T-helper 1 cell treated with Interleukin-12 subunit alpha and Interleukin-12 subunit beta and Interleukin-4 antibody, amounts not matched to agents 30 μg/mL and 1 μg/mL, for 36 hours (primary cell): ENCODE measurements around the gene PIK3R1.

Experiments used
- H3K27ac Mint-ChIP-seq: one replicate; pipeline ENCODE4 v1.8.0; 2021; ENCODE audit warnings: mild to moderate bottlenecking, mixed read lengths
- H3K27me3 Mint-ChIP-seq: one replicate; pipeline ENCODE4 v1.8.0; 2021; ENCODE audit warnings: low read depth, mixed read lengths
- H3K36me3 Mint-ChIP-seq: one replicate; pipeline ENCODE4 v1.8.0; 2021; ENCODE audit warnings: low read depth, mixed read lengths
- H3K4me1 Mint-ChIP-seq: one replicate; pipeline ENCODE4 v1.8.0; 2021; ENCODE audit warnings: low read depth, mixed read lengths
- H3K4me3 Mint-ChIP-seq: one replicate; pipeline ENCODE4 v1.8.0; 2021; ENCODE audit warnings: mild to moderate bottlenecking, moderate library complexity, mixed read lengths
- H3K9me3 Mint-ChIP-seq: one replicate; pipeline ENCODE4 v1.8.0; 2021; ENCODE audit warnings: mixed read lengths

The PIK3R1 gene

GRCh38 chr5:68246802-68247201 is 31.2 kb downstream of the PIK3R1 start:
- Mint-ChIP-seq H3K27ac (no peak overlapping the region), H3K27me3 (no peaks in the 10 kb centered on the region), H3K4me1 (peaks cover 58% of the 10 kb centered on the region), H3K36me3 (peaks cover 20% of the 10 kb centered on the region), H3K4me3 (no peak overlapping the region), H3K9me3 (no peaks in the 10 kb centered on the region)

GRCh38 chr5:68247627-68248026 is 32.1 kb downstream of the PIK3R1 start:
- Mint-ChIP-seq H3K27ac (no peak overlapping the region), H3K27me3 (no peaks in the 10 kb centered on the region), H3K4me1 (peaks cover 58% of the 10 kb centered on the region), H3K4me3 (no peak overlapping the region), H3K9me3 (no peaks in the 10 kb centered on the region), H3K36me3 (peaks cover 16% of the 10 kb centered on the region)

- Mint-ChIP-seq H3K36me3 (peaks cover 9% of the 10 kb centered on the region), H3K27me3 (no peaks in the 10 kb centered on the region), H3K4me1 (peaks cover 56% of the 10 kb centered on the region), H3K27ac (no peak overlapping the region), H3K4me3 (no peak overlapping the region), H3K9me3 (no peaks in the 10 kb centered on the region)
Observed at GRCh38 chr5:68248896-68249295, 33.3 kb downstream of the PIK3R1 start.

- Mint-ChIP-seq H3K9me3 (no peaks in the 10 kb centered on the region), H3K4me1 (peaks cover 59% of the 10 kb centered on the region), H3K27ac (no peak overlapping the region), H3K36me3 (peaks cover 8% of the 10 kb centered on the region), H3K4me3 (no peak overlapping the region), H3K27me3 (no peaks in the 10 kb centered on the region)
Observed at GRCh38 chr5:68249520-68249919, 34.0 kb downstream of the PIK3R1 start.

GRCh38 chr5:68250661-68251298 is 35.2 kb downstream of the PIK3R1 start:
- Mint-ChIP-seq H3K9me3 (no peaks in the 10 kb centered on the region), H3K27ac (peak overlapping the region; percentile 12), H3K4me1 (peaks cover 67% of the 10 kb centered on the region), H3K4me3 (peak overlapping the region; percentile 36), H3K36me3 (peaks cover 9% of the 10 kb centered on the region), H3K27me3 (no peaks in the 10 kb centered on the region)

GRCh38 chr5:68251386-68251785 is 35.8 kb downstream of the PIK3R1 start:
- Mint-ChIP-seq H3K4me1 (peaks cover 70% of the 10 kb centered on the region), H3K27me3 (no peaks in the 10 kb centered on the region), H3K36me3 (peaks cover 10% of the 10 kb centered on the region), H3K4me3 (no peak overlapping the region), H3K27ac (peak overlapping the region; percentile 59), H3K9me3 (no peaks in the 10 kb centered on the region)

GRCh38 chr5:68251804-68252522 is 36.4 kb downstream of the PIK3R1 start:
- Mint-ChIP-seq H3K36me3 (peaks cover 15% of the 10 kb centered on the region), H3K4me1 (peaks cover 74% of the 10 kb centered on the region), H3K9me3 (no peaks in the 10 kb centered on the region), H3K4me3 (no peak overlapping the region), H3K27me3 (no peaks in the 10 kb centered on the region), H3K27ac (peak overlapping the region; percentile 59)

- H3K27ac Mint-ChIP-seq = no peak overlapping the region
- H3K4me3 Mint-ChIP-seq = no peak overlapping the region
- peaks cover 78% of the 10 kb centered on the region for H3K4me1 Mint-ChIP-seq
- peaks cover 16% of the 10 kb centered on the region for H3K36me3 Mint-ChIP-seq
- H3K27me3 Mint-ChIP-seq = no peaks in the 10 kb centered on the region
- H3K9me3 Mint-ChIP-seq = no peaks in the 10 kb centered on the region
Observed at GRCh38 chr5:68252673-68253623, 37.4 kb downstream of the PIK3R1 start.

- peaks cover 78% of the 10 kb centered on the region for H3K4me1 Mint-ChIP-seq
- H3K36me3 Mint-ChIP-seq = peaks cover 13% of the 10 kb centered on the region
- no peak overlapping the region for H3K4me3 Mint-ChIP-seq
- no peaks in the 10 kb centered on the region for H3K27me3 Mint-ChIP-seq
- no peak overlapping the region for H3K27ac Mint-ChIP-seq
- H3K9me3 Mint-ChIP-seq = no peaks in the 10 kb centered on the region
Observed at GRCh38 chr5:68253624-68254585, 38.3 kb downstream of the PIK3R1 start.

GRCh38 chr5:68254810-68255209 is 39.3 kb downstream of the PIK3R1 start:
- no peaks in the 10 kb centered on the region for H3K9me3 Mint-ChIP-seq
- no peak overlapping the region for H3K4me3 Mint-ChIP-seq
- peaks cover 10% of the 10 kb centered on the region for H3K36me3 Mint-ChIP-seq
- no peaks in the 10 kb centered on the region for H3K27me3 Mint-ChIP-seq
- H3K4me1 Mint-ChIP-seq = peaks cover 71% of the 10 kb centered on the region
- no peak overlapping the region for H3K27ac Mint-ChIP-seq

- no peaks in the 10 kb centered on the region for H3K9me3 Mint-ChIP-seq
- peaks cover 10% of the 10 kb centered on the region for H3K36me3 Mint-ChIP-seq
- H3K4me1 Mint-ChIP-seq = peaks cover 70% of the 10 kb centered on the region
- peak overlapping the region; percentile 44 for H3K4me3 Mint-ChIP-seq
- H3K27ac Mint-ChIP-seq = peak overlapping the region; percentile 69
- no peaks in the 10 kb centered on the region for H3K27me3 Mint-ChIP-seq
Observed at GRCh38 chr5:68255305-68256120, 40.0 kb downstream of the PIK3R1 start.

- Mint-ChIP-seq H3K9me3 (no peaks in the 10 kb centered on the region), H3K4me3 (no peak overlapping the region), H3K36me3 (peaks cover 10% of the 10 kb centered on the region), H3K27ac (no peak overlapping the region), H3K4me1 (peaks cover 63% of the 10 kb centered on the region), H3K27me3 (no peaks in the 10 kb centered on the region)
Observed at GRCh38 chr5:68257210-68257609, 41.7 kb downstream of the PIK3R1 start.

GRCh38 chr5:68258531-68258930 is 43.0 kb downstream of the PIK3R1 start:
- Mint-ChIP-seq H3K27ac (no peak overlapping the region), H3K36me3 (peaks cover 10% of the 10 kb centered on the region), H3K4me1 (peaks cover 58% of the 10 kb centered on the region), H3K4me3 (no peak overlapping the region), H3K27me3 (no peaks in the 10 kb centered on the region), H3K9me3 (no peaks in the 10 kb centered on the region)
